Thoracic aorta (tissue), 2 donors: ENCODE measurements around the gene EXOC4. TPM values are rescaled to one million over a fixed set of nuclear protein-coding genes. Genes with fewer than 3 reads are reported as not detected.

Source experiments
- ATAC-seq: fragments of 150-250 bp; one replicate; pipeline ENCODE4 v1.8.0; 2017; ENCODE audit warnings: low read depth; ENCODE audit not compliant: insufficient number of reproducible peaks, low FRiP score
- DNase-seq: peaks from one replicate; pipeline ENCODE4 v3.0.0-alpha.2; 2020; ENCODE audit warnings: low spot score
- H3K27ac ChIP-seq, 2 donors: fragments of 200-600 bp; sonication (generic); 1 replicate in 1 of 2; 2 replicates in 1 of 2; pipeline ENCODE4 v1.5.1; 2016; ENCODE audit warnings: mild to moderate bottlenecking in 2 of 2, moderate library complexity in 2 of 2
- H3K27me3 ChIP-seq: fragments of 200-600 bp; sonication (generic); replicated peaks from 2 replicates; pipeline ENCODE4 v1.6.0; 2016; ENCODE audit warnings: mild to moderate bottlenecking; ENCODE audit not compliant: insufficient read depth
- H3K36me3 ChIP-seq: fragments of 200-600 bp; sonication (generic); one replicate; pipeline ENCODE4 v1.5.1; 2016
- H3K4me1 ChIP-seq, 2 donors: fragments of 200-600 bp; sonication (generic); 1 replicate in 1 of 2; 2 replicates in 1 of 2; pipeline versions ENCODE4 v1.5.1 to v1.6.0; 2016; ENCODE audit warnings: low read depth in 2 of 2, mild to moderate bottlenecking in 1 of 2; ENCODE audit not compliant: control insufficient read depth in 1 of 2
- H3K4me3 ChIP-seq: fragments of 200-600 bp; sonication (generic); 2 replicates; pipeline ENCODE4 v1.5.1; 2016; ENCODE audit warnings: mild to moderate bottlenecking
- H3K9me3 ChIP-seq: fragments of 200-600 bp; sonication (generic); 2 replicates; pipeline ENCODE4 v1.5.1; 2016
- CTCF ChIP-seq: fragments of 200-600 bp; sonication (generic); IDR thresholded peaks from one replicate; pipeline ENCODE4 v1.5.1; 2019; ENCODE audit warnings: antibody characterized with exemption
- total RNA-seq, 2 donors: library from RNA; depleted of rRNA; stranded (reverse); fragments of >200 nt; gene quantifications; one replicate each; pipeline versions ENCODE4 v1.1.0 to v1.2.3, GENCODE V29; 2016

EXOC4 gene
- total RNA-seq, 2 donors from 2014 or later, result 65.3 to 72.8 TPM

GRCh38 chr7:133623721-133624120, 370.8 kb downstream of the EXOC4 start:
- Histone ChIP-seq H3K9me3 (no peaks in the 10 kb centered on the region), H3K4me1 (no peaks in the 10 kb centered on the region), H3K36me3 (no peaks in the 10 kb centered on the region), H3K4me3 (no peak overlapping the region), H3K27ac (no peak overlapping the region), H3K27me3 (no peaks in the 10 kb centered on the region)
- ATAC-seq (no peak), DNase-seq (no peak)
- TF ChIP-seq CTCF, result no peak

DNA sequence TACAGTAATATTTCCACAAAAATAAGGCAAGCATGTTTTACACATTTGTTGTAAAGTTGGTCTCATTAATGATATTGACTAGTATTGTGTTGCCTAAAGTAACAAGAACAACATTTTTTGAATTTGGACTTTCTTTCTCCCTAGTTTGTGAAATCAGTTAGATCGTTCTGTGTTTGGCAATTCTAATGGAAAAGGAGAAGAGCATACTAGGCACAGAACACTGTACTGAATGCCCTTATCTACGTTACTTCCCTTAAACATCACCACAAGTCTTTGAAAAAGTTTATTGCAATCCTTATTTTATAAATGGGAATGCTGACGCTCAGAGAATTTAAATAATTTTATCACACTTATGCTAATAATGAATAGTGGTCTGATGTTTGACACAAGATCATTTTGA, 372.2 kb downstream of the EXOC4 start:
- no peak for ATAC-seq
- H3K36me3 ChIP-seq, result no peaks in the 10 kb centered on the region

GRCh38 chr7:133629701-133630100, 376.8 kb downstream of the EXOC4 start:
- DNase-seq, result no peak
- TF ChIP-seq CTCF, result no peak
- Histone ChIP-seq H3K27me3 (no peaks in the 10 kb centered on the region), H3K27ac (no peak overlapping the region), H3K4me1 (no peaks in the 10 kb centered on the region), H3K36me3 (no peaks in the 10 kb centered on the region), H3K9me3 (no peaks in the 10 kb centered on the region), H3K4me3 (no peak overlapping the region)
- no peak for ATAC-seq

More for the DNA sequence above, 372.2 kb downstream of the EXOC4 start:
- no peaks in the 10 kb centered on the region for H3K27me3 ChIP-seq
- no peaks in the 10 kb centered on the region for H3K4me1 ChIP-seq
- no peak overlapping the region for H3K27ac ChIP-seq
- H3K9me3 ChIP-seq, result no peaks in the 10 kb centered on the region
- TF ChIP-seq CTCF, result no peak
- no peak for DNase-seq
- H3K4me3 ChIP-seq, result no peak overlapping the region

- Histone ChIP-seq H3K4me1 (no peaks in the 10 kb centered on the region), H3K36me3 (no peaks in the 10 kb centered on the region), H3K27me3 (no peaks in the 10 kb centered on the region), H3K9me3 (no peaks in the 10 kb centered on the region), H3K27ac (no peak overlapping the region), H3K4me3 (no peak overlapping the region)
- no peak for TF ChIP-seq CTCF
- ATAC-seq, result no peak
- no peak for DNase-seq
Observed at GRCh38 chr7:133633055-133633454, 380.2 kb downstream of the EXOC4 start.

GRCh38 chr7:133635541-133635940, 382.7 kb downstream of the EXOC4 start:
- ATAC-seq, result no peak
- no peak for TF ChIP-seq CTCF

More at GRCh38 chr7:133635541-133635940, 382.7 kb downstream of the EXOC4 start:
- no peaks in the 10 kb centered on the region for H3K27me3 ChIP-seq
- H3K27ac ChIP-seq, result no peak overlapping the region
- DNase-seq, result no peak
- H3K36me3 ChIP-seq, result no peaks in the 10 kb centered on the region
- H3K4me3 ChIP-seq, result no peak overlapping the region
- peaks cover 0 to 4% of the 10 kb centered on the region in 2 donors for H3K4me1 ChIP-seq
- H3K9me3 ChIP-seq, result no peaks in the 10 kb centered on the region
